Nephron (organoid): Measurements from ENCODE around the gene PITX3.

Experiments used
- H3K27ac Mint-ChIP-seq, 3 experiments: 2 replicates each; pipeline ENCODE4 v1.8.0; 2020; ENCODE audit warnings: mixed read lengths in 3 of 3, mild to moderate bottlenecking in 2 of 3, moderate library complexity in 1 of 3
- H3K27me3 Mint-ChIP-seq: 2 replicates; pipeline ENCODE4 v1.8.0; 2021; ENCODE audit warnings: low read depth, mild to moderate bottlenecking, moderate library complexity, mixed read lengths
- H3K36me3 Mint-ChIP-seq: 2 replicates; pipeline ENCODE4 v1.8.0; 2020; ENCODE audit warnings: low read depth, mixed read lengths
- H3K4me1 Mint-ChIP-seq: 2 replicates; pipeline ENCODE4 v1.8.0; 2020; ENCODE audit warnings: mixed read lengths
- H3K4me3 Mint-ChIP-seq, 3 experiments: 2 replicates each; pipeline ENCODE4 v1.8.0; 2020; ENCODE audit warnings: mild to moderate bottlenecking in 3 of 3, mixed read lengths in 3 of 3, moderate library complexity in 2 of 3
- H3K9me3 Mint-ChIP-seq: 2 replicates; pipeline ENCODE4 v1.8.0; 2020; ENCODE audit warnings: mixed read lengths
- TF ChIP-seq, protein P1 (sequence below), 3 experiments: fragments of 200-600 bp; sonication (generic); IDR thresholded peaks; one replicate each; pipeline ENCODE4 v1.5.0; 2021; ENCODE audit warnings: antibody characterized with exemption in 3 of 3; ENCODE audit not compliant: unreplicated experiment in 3 of 3

Gene PITX3

DNA sequence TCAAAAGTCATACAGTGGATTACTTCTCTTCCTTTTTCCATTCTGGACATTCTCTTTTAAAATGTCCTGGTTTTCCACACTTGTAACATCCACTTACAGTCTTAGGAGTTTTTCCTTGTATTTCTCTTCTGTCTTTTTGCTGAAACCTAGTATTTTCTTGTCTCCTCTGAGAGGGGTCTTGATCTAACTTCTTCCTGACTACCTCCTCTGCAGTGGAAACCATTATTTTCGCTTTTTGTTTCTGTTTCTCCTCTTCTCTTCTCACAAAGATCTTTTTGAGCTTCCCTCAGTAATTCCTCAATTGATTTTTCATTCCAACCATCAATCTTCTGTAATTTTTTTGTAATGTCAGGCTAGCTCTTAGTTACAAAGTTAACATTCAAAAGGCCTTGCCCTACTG lies 38.9 kb downstream of the PITX3 start:
- no peak overlapping the region for H3K27ac Mint-ChIP-seq
- H3K4me3 Mint-ChIP-seq = no peak overlapping the region
- H3K36me3 Mint-ChIP-seq = no peaks in the 10 kb centered on the region
- peaks cover 7% of the 10 kb centered on the region for H3K27me3 Mint-ChIP-seq
- no peaks in the 10 kb centered on the region for H3K4me1 Mint-ChIP-seq
- peaks cover 18% of the 10 kb centered on the region for H3K9me3 Mint-ChIP-seq
- TF ChIP-seq, protein P1, sequence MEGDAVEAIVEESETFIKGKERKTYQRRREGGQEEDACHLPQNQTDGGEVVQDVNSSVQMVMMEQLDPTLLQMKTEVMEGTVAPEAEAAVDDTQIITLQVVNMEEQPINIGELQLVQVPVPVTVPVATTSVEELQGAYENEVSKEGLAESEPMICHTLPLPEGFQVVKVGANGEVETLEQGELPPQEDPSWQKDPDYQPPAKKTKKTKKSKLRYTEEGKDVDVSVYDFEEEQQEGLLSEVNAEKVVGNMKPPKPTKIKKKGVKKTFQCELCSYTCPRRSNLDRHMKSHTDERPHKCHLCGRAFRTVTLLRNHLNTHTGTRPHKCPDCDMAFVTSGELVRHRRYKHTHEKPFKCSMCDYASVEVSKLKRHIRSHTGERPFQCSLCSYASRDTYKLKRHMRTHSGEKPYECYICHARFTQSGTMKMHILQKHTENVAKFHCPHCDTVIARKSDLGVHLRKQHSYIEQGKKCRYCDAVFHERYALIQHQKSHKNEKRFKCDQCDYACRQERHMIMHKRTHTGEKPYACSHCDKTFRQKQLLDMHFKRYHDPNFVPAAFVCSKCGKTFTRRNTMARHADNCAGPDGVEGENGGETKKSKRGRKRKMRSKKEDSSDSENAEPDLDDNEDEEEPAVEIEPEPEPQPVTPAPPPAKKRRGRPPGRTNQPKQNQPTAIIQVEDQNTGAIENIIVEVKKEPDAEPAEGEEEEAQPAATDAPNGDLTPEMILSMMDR (IDR thresholded peaks at IDR 0.05; ENCODE audit: unreplicated experiment in 3 of 3) = no peak

DNA sequence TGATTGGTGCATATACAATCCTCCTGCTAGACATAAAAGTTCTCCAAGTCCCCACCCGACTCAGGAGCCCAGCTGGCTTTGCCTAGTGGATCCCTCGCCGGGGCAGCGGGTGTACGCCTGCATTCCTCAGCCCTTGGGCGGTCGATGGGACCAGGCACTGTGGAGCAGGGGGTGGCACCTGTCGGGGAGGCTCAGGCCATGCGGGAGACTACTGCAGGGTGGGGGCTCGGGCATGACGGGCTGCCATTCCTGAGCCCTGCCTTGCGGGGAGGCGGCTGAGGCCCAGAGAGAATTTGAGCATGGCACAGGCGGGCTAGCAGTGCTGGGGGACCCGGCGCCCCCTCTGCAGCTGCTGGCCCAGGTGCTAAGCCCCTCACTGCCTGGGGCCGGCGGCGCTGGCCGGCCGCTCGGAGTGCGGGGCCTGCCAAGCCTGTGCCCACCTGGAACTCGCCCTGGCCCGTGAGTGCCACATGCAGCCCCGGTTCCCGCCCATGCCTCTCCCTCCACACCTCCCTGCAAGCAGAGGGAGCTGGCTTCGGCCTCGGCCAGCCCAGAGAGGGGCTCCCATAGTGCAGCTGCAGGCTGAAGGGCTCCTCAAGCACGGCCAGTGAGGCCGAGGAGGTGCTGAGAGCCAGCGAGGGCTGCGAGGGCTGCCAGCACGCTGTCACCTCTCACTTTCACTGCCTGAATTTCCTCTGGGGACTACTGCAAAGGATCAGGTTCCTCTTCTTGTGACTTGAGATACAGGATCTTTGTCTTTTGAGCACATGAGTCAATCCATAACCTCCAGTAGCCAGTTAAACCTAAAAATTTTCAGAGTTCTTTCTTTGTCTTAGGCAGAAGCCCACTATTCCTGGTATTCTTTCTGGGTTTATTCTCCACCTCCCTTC lies 40.3 kb downstream of the PITX3 start:
- TF ChIP-seq, protein P1 (IDR thresholded peaks at IDR 0.05; ENCODE audit: unreplicated experiment in 3 of 3) = no peak
- Mint-ChIP-seq H3K36me3 (no peaks in the 10 kb centered on the region), H3K4me3 (no peak overlapping the region), H3K9me3 (peaks cover 21% of the 10 kb centered on the region), H3K27me3 (peaks cover 7% of the 10 kb centered on the region), H3K4me1 (peaks cover 5% of the 10 kb centered on the region), H3K27ac (no peak overlapping the region)

DNA sequence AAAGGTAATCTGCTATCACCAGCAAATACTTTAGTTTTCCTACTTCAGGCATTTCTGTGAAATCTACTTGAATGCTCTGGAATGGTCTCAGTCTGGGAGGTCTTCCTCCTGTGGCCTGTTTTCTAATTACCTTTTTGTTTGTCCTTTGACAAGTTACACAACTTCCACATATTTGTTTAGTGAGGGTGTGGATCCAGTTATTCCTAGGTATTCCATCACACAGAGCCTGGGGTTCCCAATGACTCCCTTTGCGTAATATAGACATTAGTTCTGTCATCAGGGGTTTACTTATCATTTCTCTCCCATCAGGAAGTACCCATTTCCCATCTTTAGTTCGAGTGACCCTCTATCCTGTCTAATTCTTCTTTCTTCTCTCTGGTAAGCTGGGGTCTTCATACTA lies 43.3 kb downstream of the PITX3 start:
- no peak overlapping the region for H3K27ac Mint-ChIP-seq

DNA sequence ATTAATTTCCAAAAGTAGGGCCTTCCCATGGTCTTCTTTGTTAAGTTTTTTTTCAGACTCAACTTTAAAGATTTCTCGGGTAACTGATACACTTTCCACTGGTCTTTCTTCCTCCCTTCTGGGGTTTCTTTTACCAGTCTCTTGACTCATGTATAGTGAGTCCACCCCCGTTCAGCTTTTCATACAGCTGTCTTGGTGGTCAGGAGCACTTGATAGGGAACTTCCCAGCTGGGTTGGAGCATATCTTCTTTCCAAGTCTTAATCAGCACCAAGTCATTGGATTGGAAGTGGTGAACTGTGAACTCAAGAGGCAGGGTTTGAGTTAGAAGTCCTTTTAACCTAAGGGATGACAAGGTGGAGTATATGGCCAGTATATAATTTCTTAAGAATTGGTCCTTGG lies 44.4 kb downstream of the PITX3 start:
- Mint-ChIP-seq H3K9me3 (peaks cover 23% of the 10 kb centered on the region), H3K27me3 (peaks cover 30% of the 10 kb centered on the region), H3K27ac (no peak overlapping the region), H3K4me1 (peaks cover 5% of the 10 kb centered on the region), H3K4me3 (no peak overlapping the region), H3K36me3 (no peaks in the 10 kb centered on the region)
- TF ChIP-seq, protein P1 (IDR thresholded peaks at IDR 0.05; ENCODE audit: unreplicated experiment in 3 of 3) = no peak

More for the DNA sequence above, 43.3 kb downstream of the PITX3 start:
- Mint-ChIP-seq H3K4me1 (peaks cover 5% of the 10 kb centered on the region), H3K27me3 (peaks cover 27% of the 10 kb centered on the region), H3K9me3 (peaks cover 24% of the 10 kb centered on the region), H3K36me3 (no peaks in the 10 kb centered on the region), H3K4me3 (no peak overlapping the region)
- TF ChIP-seq, protein P1 (IDR thresholded peaks at IDR 0.05; ENCODE audit: unreplicated experiment in 3 of 3) = no peak

DNA sequence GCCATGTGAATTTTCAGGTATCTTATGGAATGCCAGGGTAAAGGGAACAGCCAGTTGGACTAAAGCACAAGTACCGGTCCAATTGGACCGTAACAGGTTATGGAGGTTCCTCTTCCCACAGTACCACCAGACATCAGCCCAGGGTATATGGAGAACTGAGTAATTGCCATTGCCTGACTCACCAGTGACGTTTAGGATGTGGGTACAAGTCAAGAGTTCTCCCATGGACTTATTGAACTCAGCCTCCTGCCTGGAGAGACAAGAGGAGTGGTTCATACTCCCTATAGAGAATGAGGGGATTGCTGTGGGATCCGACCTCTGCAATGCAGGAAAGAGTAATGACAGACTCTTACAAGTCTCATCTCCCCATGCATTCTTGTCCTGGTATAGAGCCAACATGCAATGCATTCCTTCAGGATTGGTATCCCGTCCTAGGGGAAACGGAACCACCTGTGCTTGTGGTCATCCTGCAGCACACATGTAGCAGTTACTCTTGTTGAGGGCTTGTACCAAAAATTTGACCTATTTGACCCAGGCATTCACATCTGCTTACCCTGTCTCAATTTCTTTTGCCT lies 45.9 kb downstream of the PITX3 start:
- H3K27me3 Mint-ChIP-seq = peaks cover 30% of the 10 kb centered on the region
- peaks cover 5% of the 10 kb centered on the region for H3K4me1 Mint-ChIP-seq
- no peaks in the 10 kb centered on the region for H3K36me3 Mint-ChIP-seq
- no peak overlapping the region for H3K4me3 Mint-ChIP-seq
- H3K9me3 Mint-ChIP-seq = peaks cover 24% of the 10 kb centered on the region
- TF ChIP-seq, protein P1 (IDR thresholded peaks at IDR 0.05; ENCODE audit: unreplicated experiment in 3 of 3) = no peak
- H3K27ac Mint-ChIP-seq = no peak overlapping the region
